Measurements from ENCODE around the gene LRRK1. TPM values are rescaled to one million over a fixed set of nuclear protein-coding genes. Genes with fewer than 3 reads are reported as not detected.

LRRK1 gene
- total and polyA plus RNA-seq, 2 of the 13 experiments (the other 11 are each of a cell fraction or from before 2014, with no cell fraction given) = 0.13 to 1.2 TPM

- TF ChIP-seq ARID4A (CRISPR knock-in tag; IDR thresholded peaks at IDR 0.05; ENCODE audit: borderline replicate concordance) (no peak), ZNF713 (CRISPR knock-in tag; IDR thresholded peaks at IDR 0.05) (no peak), SKI (IDR thresholded peaks at IDR 0.05; ENCODE audit: partially characterized antibody) (no peak), ZNF451 (CRISPR knock-in tag; IDR thresholded peaks at IDR 0.05) (no peak), HNRNPL (IDR thresholded peaks at IDR 0.05; ENCODE audit: low read depth, low read length) (no peak)
These were observed 82.6 kb downstream of the LRRK1 start (continued) for GRCh38 chr15:101001796-101002195.

- Histone ChIP-seq H3K4me3 (replicated peaks in 1 of 3; ENCODE audit: insufficient read depth in 1 of 3, low read depth in 2 of 3, low read length in 3 of 3) (no peak overlapping the region), H3K9ac (ENCODE audit: insufficient read depth, low read depth, low read length) (no peak overlapping the region), H3K27me3 (ENCODE audit: control insufficient read depth in 1 of 2, insufficient read depth in 2 of 2, low read length in 2 of 2) (peaks cover 0 to 27% of the 10 kb centered on the region in 2 experiments; a peak in 4 of 5 replicates), H4K20me1 (ENCODE audit: insufficient read depth, low read length) (no peaks in the 10 kb centered on the region), H3K36me3 (replicated peaks in 1 of 2; ENCODE audit: control insufficient read depth in 1 of 2, insufficient read depth in 2 of 2, low read length in 2 of 2) (no peaks in the 10 kb centered on the region), H3K4me2 (ENCODE audit: low read depth, low read length) (no peak overlapping the region), H3K9me3 (ENCODE audit: low read length) (0 out of 2 replicates have a peak, but pooled peaks cover 6% of the 10 kb centered on the region), H3K27ac (ENCODE audit: extremely low read length, insufficient read depth, low read length) (no peak overlapping the region), H2AFZ (ENCODE audit: low read length) (no peak overlapping the region), H3K4me1 (ENCODE audit: insufficient read depth, low read length) (peaks cover 11% of the 10 kb centered on the region), H3K79me2 (ENCODE audit: insufficient read depth, low read length) (no peaks in the 10 kb centered on the region)
- BruUV-seq (replicated peaks) = no TSS peak
- in situ Hi-C loops (cut with HindIII; ENCODE audit: extremely low pct_ligation_motif_present, low pct_unique_long_range_greater_than_20kb) = loop anchor here (25.0 kb wide), 1 partner anchor 341 kb away; no protein-coding TSS in a partner anchor
- TF ChIP-seq ZFP41 (CRISPR knock-in tag; IDR thresholded peaks at IDR 0.05; ENCODE audit: borderline replicate concordance) = no peak
- TF ChIP-seq FOXM1 (CRISPR knock-in tag; IDR thresholded peaks at IDR 0.05) = no peak
- TF ChIP-seq ZNF788 (CRISPR knock-in tag; IDR thresholded peaks at IDR 0.05; ENCODE audit: borderline replicate concordance) = no peak
- TF ChIP-seq ZBTB7B (CRISPR knock-in tag; IDR thresholded peaks at IDR 0.05) = no peak
- TF ChIP-seq ZNF547 (CRISPR knock-in tag; IDR thresholded peaks at IDR 0.05) = no peak
- TF ChIP-seq ZNF660 (CRISPR knock-in tag; IDR thresholded peaks at IDR 0.05; ENCODE audit: borderline replicate concordance, low read depth) = no peak
- no peak for TF ChIP-seq FOSL1 (CRISPR knock-in tag; IDR thresholded peaks at IDR 0.05; ENCODE audit: borderline replicate concordance)
- no peak for TF ChIP-seq ZNF737 (CRISPR knock-in tag; IDR thresholded peaks at IDR 0.05; ENCODE audit: borderline replicate concordance)
- no peak for TF ChIP-seq TOPORS (CRISPR knock-in tag; IDR thresholded peaks at IDR 0.05)
- no peak for TF ChIP-seq ZNF354B (CRISPR knock-in tag; IDR thresholded peaks at IDR 0.05)
- TF ChIP-seq HNF1B (CRISPR knock-in tag; IDR thresholded peaks at IDR 0.05) = no peak
- 0% methylated on average over 1 of the region's 1 CpG for WGBS (ENCODE audit: low lambda C conversion rate)
- POLR2A ChIA-PET = no interaction called here
- ATAC-seq (no peak), FAIRE-seq (no peak), DNase-seq (ENCODE audit: low spot score) (no peak)
- CTCF ChIA-PET (ENCODE audit: low intra/inter-chr PET ratio, low total read pairs) = no interaction called here
- intact Hi-C loops (cut with micrococcal nuclease; ENCODE audit: unreplicated experiment) = no loop called here
These were observed 83.9 kb downstream of the LRRK1 start for GRCh38 chr15:101003081-101003480.
